Measurements from ENCODE around the gene CDC14B.
A peak's percentile ranks its signal among the peaks of the same experiment; 100 is the strongest.

CDC14B gene

GRCh38 chr9:96502539-96503373 lies 116.9 kb downstream of the CDC14B start:
- DNase-seq (ENCODE audit: low read depth) = peak; percentile 79

GRCh38 chr9:96501633-96502538 lies 117.8 kb downstream of the CDC14B start:
- DNase-seq (ENCODE audit: low read depth) = no peak

GRCh38 chr9:96500696-96501632 lies 118.7 kb downstream of the CDC14B start:
- DNase-seq (ENCODE audit: low read depth) = peak; percentile 81

GRCh38 chr9:96499257-96499656 lies 120.4 kb downstream of the CDC14B start:
- DNase-seq (ENCODE audit: low read depth) = no peak

GRCh38 chr9:96498796-96499195 lies 120.8 kb downstream of the CDC14B start:
- no peak for DNase-seq (ENCODE audit: low read depth)

- DNase-seq (ENCODE audit: low read depth) = no peak
Observed at GRCh38 chr9:96497117-96497399, 122.6 kb downstream of the CDC14B start.

GRCh38 chr9:96496368-96497116 lies 123.1 kb downstream of the CDC14B start:
- DNase-seq (ENCODE audit: low read depth) = no peak

GRCh38 chr9:96495341-96495740 lies 124.3 kb downstream of the CDC14B start:
- peak; percentile 82 for DNase-seq (ENCODE audit: low read depth)

- DNase-seq (ENCODE audit: low read depth) = no peak
Observed at GRCh38 chr9:96494215-96494800, 125.3 kb downstream of the CDC14B start.

GRCh38 chr9:96493757-96494156 lies 125.9 kb downstream of the CDC14B start:
- no peak for DNase-seq (ENCODE audit: low read depth)

GRCh38 chr9:96492993-96493531 lies 126.6 kb downstream of the CDC14B start:
- DNase-seq (ENCODE audit: low read depth) = no peak

GRCh38 chr9:96491880-96492525 lies 127.6 kb downstream of the CDC14B start:
- no peak for DNase-seq (ENCODE audit: low read depth)

- peak; percentile 44 for DNase-seq (ENCODE audit: low read depth)
Observed at GRCh38 chr9:96491079-96491879, 128.4 kb downstream of the CDC14B start.

GRCh38 chr9:96490534-96491078 lies 129.0 kb downstream of the CDC14B start:
- no peak for DNase-seq (ENCODE audit: low read depth)

- DNase-seq (ENCODE audit: low read depth) = no peak
Observed at GRCh38 chr9:96489482-96489979, 130.1 kb downstream of the CDC14B start.

- peak; percentile 40 for DNase-seq (ENCODE audit: low read depth)
Observed at GRCh38 chr9:96487949-96488348, 131.7 kb downstream of the CDC14B start.

GRCh38 chr9:96487029-96487396 lies 132.6 kb downstream of the CDC14B start:
- no peak for DNase-seq (ENCODE audit: low read depth)

- peak; percentile 89 for DNase-seq (ENCODE audit: low read depth)
Observed at GRCh38 chr9:96486386-96487028, 133.1 kb downstream of the CDC14B start.

Measured in stromal cell of bone marrow (primary cell).